BJ (cell line): Measurements from ENCODE around the gene THEM5. TPM values are rescaled to one million over a fixed set of nuclear protein-coding genes. Genes with fewer than 3 reads are reported as not detected.

Source experiments
- CTCF ChIA-PET: fragments of 350-600 bp; formaldehyde crosslinking; extraction: SDS; loops from one replicate; lab custom pipeline; 2021; ENCODE audit warnings: antibody characterized with exemption, inconsistent platforms; lab: Yijun Ruan, JAX
- POLR2A ChIA-PET: fragments of 300-600 bp; sonication (Branson Sonifier 250); formaldehyde crosslinking; extraction: SDS; loops from one replicate; lab custom pipeline; 2021; ENCODE audit warnings: antibody characterized with exemption; lab: Charles Lee
- DNase-seq: peaks from one replicate; pipeline ENCODE4 v3.0.0-alpha.2; 2011; ENCODE audit warnings: low read depth
- H3K27me3 ChIP-seq: 2 replicates; pipeline ENCODE4 v1.6.0; 2011; ENCODE audit warnings: low read length; ENCODE audit not compliant: control insufficient read depth, insufficient read depth
- H3K36me3 ChIP-seq: 2 replicates; pipeline ENCODE4 v1.5.1; 2011; ENCODE audit warnings: low read length; ENCODE audit not compliant: control insufficient read depth, insufficient read depth
- H3K4me3 ChIP-seq: 2 replicates; pipeline ENCODE4 v1.5.1; 2011; ENCODE audit warnings: low read depth, mild to moderate bottlenecking, control low read depth, low read length
- CTCF ChIP-seq: IDR thresholded peaks from 2 replicates; pipeline ENCODE4 v1.5.1; 2011; ENCODE audit warnings: low read depth, mild to moderate bottlenecking, control low read depth, inconsistent platforms, low read length, moderate library complexity; ENCODE audit not compliant: insufficient read depth
- polyA plus RNA-seq: library from polyadenylated mRNA; depleted of rRNA; stranded (reverse); fragments of >200 nt; gene quantifications from 2 replicates; pipeline ENCODE4 v1.2.3, GENCODE V29; 2011

The THEM5 gene
- polyA plus RNA-seq, 1 experiment: not detected

- H3K4me3 ChIP-seq: 0 out of 2 replicates have a peak within 1 kb of the TSS, but pooled peaks have one; percentile 8
- peaks cover 22% of the 10 kb centered on the region for H3K27me3 ChIP-seq
- ChIA-PET POLR2A (no interaction called here), CTCF (no interaction called here)
- no peak for DNase-seq
- no peaks in the 10 kb centered on the region for H3K36me3 ChIP-seq
- TF ChIP-seq CTCF: no peak
These were observed 13.8 kb downstream of the THEM5 start, which contains the start of gene C2CD4D for GRCh38 chr1:151839457-151840403. TSS of gene C2CD4D (minus strand) at chr1:151839820. CDS start at chr1:151838989, 831 bp downstream.

DNA sequence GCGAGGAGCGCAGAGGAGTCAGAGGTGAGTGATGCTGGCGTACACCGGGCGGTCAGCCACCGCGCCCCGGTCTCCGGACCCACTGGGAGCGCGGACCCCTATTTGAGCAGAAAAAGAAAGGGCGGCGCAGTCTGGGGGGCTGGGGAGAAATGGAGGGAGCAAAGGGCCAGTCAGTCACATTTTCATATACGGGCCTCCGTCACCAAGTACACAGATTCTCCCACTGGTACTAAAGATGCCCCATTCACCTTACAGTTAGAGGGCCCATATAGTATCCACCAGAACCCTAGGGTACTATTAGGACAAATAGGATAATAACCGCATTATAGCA lies 14.5 kb downstream of the THEM5 start:
- Histone ChIP-seq H3K27me3 (peaks cover 22% of the 10 kb centered on the region), H3K4me3 (no peak overlapping the region), H3K36me3 (no peaks in the 10 kb centered on the region)
- TF ChIP-seq CTCF: no peak
- no peak for DNase-seq
- ChIA-PET CTCF (no interaction called here), POLR2A (no interaction called here)

DNA sequence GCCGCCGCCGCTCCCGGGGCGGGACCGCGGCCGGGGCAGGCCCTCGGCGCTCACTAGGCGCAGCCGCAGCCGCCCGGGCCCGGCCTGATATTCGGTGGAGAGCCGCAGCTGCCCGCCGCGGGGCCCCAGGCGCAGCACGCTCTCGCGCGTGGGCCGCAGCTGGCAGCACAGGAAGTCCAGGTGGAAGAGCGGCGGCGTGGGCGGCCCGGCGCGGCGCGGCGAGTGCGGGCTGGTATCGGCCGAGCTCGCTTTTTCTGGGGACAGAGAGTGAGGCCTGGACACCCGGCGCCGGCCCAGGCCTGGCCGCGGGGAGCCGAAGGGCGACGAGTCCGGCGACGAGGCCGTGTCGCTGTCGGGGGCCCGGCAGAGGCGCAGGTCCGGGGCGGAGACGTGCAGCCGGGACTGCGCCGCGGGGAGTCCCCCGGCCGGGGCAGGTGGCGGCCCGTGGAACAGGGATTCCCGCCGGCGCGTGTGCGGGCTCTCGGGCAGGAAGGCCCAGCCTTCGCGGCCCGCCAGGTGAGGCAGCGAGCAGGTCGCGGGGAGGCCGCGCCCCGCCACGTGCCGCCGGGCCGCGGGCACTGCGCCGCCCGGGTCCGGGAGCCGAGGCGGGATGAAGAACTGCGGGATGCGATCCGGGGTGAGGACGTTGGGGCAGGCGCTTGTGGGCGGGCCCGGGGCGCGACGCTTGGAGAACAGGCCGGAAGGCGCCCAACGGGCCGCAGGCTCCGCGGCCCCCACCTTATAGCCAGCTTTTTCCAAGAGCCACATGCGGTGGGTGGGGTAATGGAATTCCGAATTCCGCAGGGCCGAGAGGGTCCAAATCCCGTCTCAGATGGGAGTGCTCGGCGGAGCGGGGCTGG lies 15.1 kb downstream of the THEM5 start:
- H3K27me3 ChIP-seq: peaks cover 24% of the 10 kb centered on the region
- TF ChIP-seq CTCF: no peak
- H3K36me3 ChIP-seq: no peaks in the 10 kb centered on the region
- ChIA-PET POLR2A (no interaction called here), CTCF (no interaction called here)
- DNase-seq: no peak
- peak overlapping the region; percentile 27; the same call in 1 of the 2 replicates for H3K4me3 ChIP-seq

DNA sequence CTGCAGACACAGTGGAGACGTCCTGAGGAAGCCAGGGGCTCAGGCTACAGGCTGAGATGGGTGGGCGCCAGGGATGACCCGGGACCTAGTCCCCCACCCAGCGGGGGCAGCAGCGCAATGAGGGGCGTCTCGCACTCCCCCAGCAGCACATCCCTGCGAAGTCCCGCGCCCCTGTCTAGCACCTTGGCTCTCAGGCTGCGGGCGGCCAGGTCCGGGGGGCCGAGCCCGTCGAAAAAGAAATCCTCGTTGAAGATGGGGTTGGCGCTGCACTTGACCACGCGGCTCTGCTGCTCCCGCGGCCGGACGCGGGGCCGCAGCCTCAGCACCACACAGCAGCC lies 15.7 kb downstream of the THEM5 start:
- TF ChIP-seq CTCF: no peak
- Histone ChIP-seq H3K36me3 (no peaks in the 10 kb centered on the region), H3K27me3 (peaks cover 25% of the 10 kb centered on the region), H3K4me3 (no peak overlapping the region)
- POLR2A ChIA-PET: no interaction called here
- CTCF ChIA-PET: no interaction called here
- DNase-seq: no peak

DNA sequence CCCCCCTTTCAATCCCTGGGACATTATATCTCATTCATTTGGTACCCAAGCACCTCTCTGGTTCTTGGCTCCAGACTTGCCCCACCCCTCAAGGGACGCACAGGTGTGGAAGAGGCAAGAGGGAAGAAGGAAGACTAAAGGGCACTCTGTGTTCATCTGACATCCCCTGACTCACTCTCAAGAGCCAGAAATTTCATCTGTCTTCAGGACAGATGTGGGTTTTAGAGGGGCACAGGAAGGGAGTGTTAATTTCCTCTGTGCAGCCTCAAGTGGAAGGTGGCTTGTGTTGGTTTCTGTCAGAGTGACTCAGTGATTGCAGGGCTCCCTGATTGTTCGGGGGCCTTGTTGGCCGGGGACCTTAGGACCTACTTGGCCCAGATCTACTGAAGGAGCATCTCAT lies 16.3 kb downstream of the THEM5 start:
- peaks cover 25% of the 10 kb centered on the region for H3K27me3 ChIP-seq
- POLR2A ChIA-PET: interaction anchor here (0.5 kb wide), 1 partner anchor 200 kb away, joined by 3 read pairs; the partner anchor contains the start of gene S100A11
- TF ChIP-seq CTCF: no peak
- H3K36me3 ChIP-seq: no peaks in the 10 kb centered on the region
- H3K4me3 ChIP-seq: no peak overlapping the region
- no peak for DNase-seq
- CTCF ChIA-PET: interaction anchor here (0.5 to 1.4 kb wide), 4 partner anchors 17 to 422 kb away, joined by 3 to 5 read pairs (median 3); no protein-coding TSS in a partner anchor
